ENCODE measurements around the gene BCL2A1. TPM values are rescaled to one million over a fixed set of nuclear protein-coding genes. Genes with fewer than 3 reads are reported as not detected.

The BCL2A1 gene
- total RNA-seq, 1 donor from 2014 or later = 1.7 TPM

DNA sequence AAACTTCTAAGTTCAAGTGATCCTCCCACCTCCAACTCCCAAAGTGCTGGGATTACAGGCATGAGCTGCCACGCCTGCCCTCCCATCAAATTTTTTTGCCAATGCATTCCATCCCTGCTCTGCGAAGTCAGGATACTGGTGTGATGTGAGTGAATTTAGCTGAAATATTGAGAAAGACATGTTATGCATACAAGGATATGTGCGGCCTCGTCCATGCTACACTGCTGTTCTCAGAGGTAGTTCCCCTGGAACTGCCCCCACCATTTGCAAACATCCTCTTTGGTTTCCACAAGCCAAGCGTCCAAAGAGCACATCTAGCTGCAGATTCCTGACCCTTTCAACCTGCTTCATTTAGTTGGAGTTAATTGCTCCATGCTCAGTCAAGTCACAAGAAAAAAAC, 36.5 kb upstream of the BCL2A1 start:
- Histone ChIP-seq H3K36me3 (no peaks in the 10 kb centered on the region), H3K9me3 (no peaks in the 10 kb centered on the region), H3K27me3 (no peaks in the 10 kb centered on the region), H3K27ac (no peak overlapping the region), H3K4me3 (no peak overlapping the region), H3K4me1 (no peaks in the 10 kb centered on the region)
- intact Hi-C loops (cut with DNase I) = no loop called here
- DNase-seq (ENCODE audit: extremely low spot score in 2 of 2) = no peak
- no peak for TF ChIP-seq POLR2AphosphoS5 (IDR thresholded peaks at IDR 0.05; ENCODE audit: insufficient read depth in 1 of 2, low read depth in 1 of 2)
- TF ChIP-seq, protein P1, sequence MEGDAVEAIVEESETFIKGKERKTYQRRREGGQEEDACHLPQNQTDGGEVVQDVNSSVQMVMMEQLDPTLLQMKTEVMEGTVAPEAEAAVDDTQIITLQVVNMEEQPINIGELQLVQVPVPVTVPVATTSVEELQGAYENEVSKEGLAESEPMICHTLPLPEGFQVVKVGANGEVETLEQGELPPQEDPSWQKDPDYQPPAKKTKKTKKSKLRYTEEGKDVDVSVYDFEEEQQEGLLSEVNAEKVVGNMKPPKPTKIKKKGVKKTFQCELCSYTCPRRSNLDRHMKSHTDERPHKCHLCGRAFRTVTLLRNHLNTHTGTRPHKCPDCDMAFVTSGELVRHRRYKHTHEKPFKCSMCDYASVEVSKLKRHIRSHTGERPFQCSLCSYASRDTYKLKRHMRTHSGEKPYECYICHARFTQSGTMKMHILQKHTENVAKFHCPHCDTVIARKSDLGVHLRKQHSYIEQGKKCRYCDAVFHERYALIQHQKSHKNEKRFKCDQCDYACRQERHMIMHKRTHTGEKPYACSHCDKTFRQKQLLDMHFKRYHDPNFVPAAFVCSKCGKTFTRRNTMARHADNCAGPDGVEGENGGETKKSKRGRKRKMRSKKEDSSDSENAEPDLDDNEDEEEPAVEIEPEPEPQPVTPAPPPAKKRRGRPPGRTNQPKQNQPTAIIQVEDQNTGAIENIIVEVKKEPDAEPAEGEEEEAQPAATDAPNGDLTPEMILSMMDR (IDR thresholded peaks at IDR 0.05) = no peak
- no peak for TF ChIP-seq POLR2A (IDR thresholded peaks at IDR 0.05)

DNA sequence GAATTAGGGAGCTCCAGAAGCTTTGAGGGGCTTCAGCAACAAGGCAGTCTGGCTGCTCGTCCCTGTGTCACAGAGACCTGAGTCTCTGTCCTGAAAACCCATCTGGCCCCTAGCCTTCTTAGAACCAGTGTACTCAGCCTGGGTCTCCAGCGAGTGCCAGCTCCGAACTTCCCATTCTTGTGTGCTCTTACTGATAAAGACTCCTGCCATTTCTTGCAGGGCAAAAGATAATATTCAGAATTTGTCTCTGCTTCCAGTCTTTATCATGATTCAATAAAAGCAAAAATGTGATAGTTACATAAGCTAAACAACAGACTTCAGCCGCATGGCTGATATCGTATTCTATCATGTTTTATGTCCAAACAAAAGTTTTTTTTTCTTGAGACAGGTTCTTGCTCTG, 36.0 kb upstream of the BCL2A1 start:
- DNase-seq (ENCODE audit: extremely low spot score in 2 of 2) = no peak
- Histone ChIP-seq H3K36me3 (no peaks in the 10 kb centered on the region), H3K4me3 (no peak overlapping the region), H3K27ac (no peak overlapping the region), H3K27me3 (no peaks in the 10 kb centered on the region), H3K4me1 (no peaks in the 10 kb centered on the region), H3K9me3 (no peaks in the 10 kb centered on the region)
- intact Hi-C loops (cut with DNase I) = no loop called here
- TF ChIP-seq POLR2A (IDR thresholded peaks at IDR 0.05) = no peak
- TF ChIP-seq, protein P1 (IDR thresholded peaks at IDR 0.05) = no peak
- no peak for TF ChIP-seq POLR2AphosphoS5 (IDR thresholded peaks at IDR 0.05; ENCODE audit: insufficient read depth in 1 of 2, low read depth in 1 of 2)

DNA sequence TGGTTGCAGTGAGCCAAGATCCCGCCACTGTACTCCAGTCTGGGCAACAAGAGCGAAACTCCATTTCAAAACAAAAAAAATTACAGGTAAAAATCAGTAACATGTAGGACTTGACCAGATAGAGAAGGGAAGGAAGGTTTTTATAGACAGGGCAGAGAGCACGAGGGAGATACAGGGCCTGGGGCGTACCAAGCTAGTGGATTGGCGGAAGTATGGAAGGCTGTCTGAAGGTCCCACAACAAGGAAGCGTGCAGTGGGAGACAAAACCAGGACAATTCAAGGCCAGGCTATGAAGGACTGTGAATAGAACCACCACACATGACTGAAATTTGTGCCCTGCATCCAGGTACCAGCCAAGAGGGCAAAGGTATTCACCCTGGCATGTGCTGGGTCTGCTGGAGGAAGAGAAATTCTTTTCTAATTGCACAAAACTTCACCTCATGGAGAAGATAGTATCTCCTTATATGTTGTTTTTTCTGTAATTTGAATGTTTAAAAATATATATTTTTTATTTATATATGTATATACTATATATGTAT, 33.0 kb upstream of the BCL2A1 start:
- H3K4me3 ChIP-seq = no peak overlapping the region
- H3K36me3 ChIP-seq = no peaks in the 10 kb centered on the region
- intact Hi-C loops (cut with DNase I) = no loop called here
- no peaks in the 10 kb centered on the region for H3K9me3 ChIP-seq
- no peaks in the 10 kb centered on the region for H3K27me3 ChIP-seq
- no peaks in the 10 kb centered on the region for H3K4me1 ChIP-seq
- no peak for DNase-seq (ENCODE audit: extremely low spot score in 2 of 2)
- TF ChIP-seq, protein P1 (IDR thresholded peaks at IDR 0.05) = no peak
- TF ChIP-seq POLR2AphosphoS5 (IDR thresholded peaks at IDR 0.05; ENCODE audit: insufficient read depth in 1 of 2, low read depth in 1 of 2) = no peak
- TF ChIP-seq POLR2A (IDR thresholded peaks at IDR 0.05) = no peak
- H3K27ac ChIP-seq = no peak overlapping the region

DNA sequence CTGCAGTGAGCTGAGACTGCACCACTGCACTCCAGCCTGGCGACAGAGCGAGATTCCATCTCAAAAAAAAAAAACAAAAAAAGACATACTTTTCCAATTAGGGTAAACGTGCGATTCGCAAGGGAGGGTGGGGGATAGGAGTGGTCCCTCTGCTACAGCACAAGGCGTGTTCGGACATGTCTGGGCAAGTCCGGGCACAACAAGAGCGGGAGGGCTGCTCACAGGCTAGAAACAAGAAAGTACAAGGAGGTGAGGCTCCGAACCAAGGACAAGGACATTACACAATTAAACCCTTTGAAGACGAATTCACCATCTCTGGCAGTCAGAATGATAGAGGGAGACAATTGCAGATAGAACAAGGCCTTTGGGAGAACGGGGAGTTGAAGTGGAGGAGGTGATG, 32.2 kb upstream of the BCL2A1 start:
- TF ChIP-seq POLR2A (IDR thresholded peaks at IDR 0.05) (no peak), POLR2AphosphoS5 (IDR thresholded peaks at IDR 0.05; ENCODE audit: insufficient read depth in 1 of 2, low read depth in 1 of 2) (no peak)
- TF ChIP-seq, protein P1 (IDR thresholded peaks at IDR 0.05) = no peak

DNA sequence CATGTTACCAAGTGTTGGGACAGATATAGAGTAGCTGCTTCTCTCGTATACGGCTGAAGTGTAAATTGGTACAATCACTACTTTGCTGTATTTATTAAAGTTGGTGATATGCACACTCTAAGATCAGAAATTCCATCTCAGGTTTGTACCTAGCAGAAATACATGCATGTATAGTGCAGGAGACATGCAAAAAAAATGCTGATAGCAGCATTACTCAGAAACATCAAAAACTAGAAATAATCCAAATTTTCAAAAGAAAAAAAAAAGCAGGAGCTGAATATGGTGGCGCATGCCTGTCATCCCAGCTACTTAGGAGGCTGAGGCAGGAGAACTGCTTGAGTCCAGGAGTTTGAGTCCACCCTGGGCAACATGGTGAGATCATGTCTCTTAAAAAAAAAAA, 31.3 kb upstream of the BCL2A1 start:
- Histone ChIP-seq H3K4me1 (no peaks in the 10 kb centered on the region), H3K36me3 (no peaks in the 10 kb centered on the region), H3K9me3 (no peaks in the 10 kb centered on the region), H3K27ac (no peak overlapping the region), H3K4me3 (no peak overlapping the region), H3K27me3 (no peaks in the 10 kb centered on the region)
- TF ChIP-seq POLR2AphosphoS5 (IDR thresholded peaks at IDR 0.05; ENCODE audit: insufficient read depth in 1 of 2, low read depth in 1 of 2) (no peak), POLR2A (IDR thresholded peaks at IDR 0.05) (no peak)
- TF ChIP-seq, protein P1 (IDR thresholded peaks at IDR 0.05) = no peak
- DNase-seq (ENCODE audit: extremely low spot score in 2 of 2) = no peak
- intact Hi-C loops (cut with DNase I) = no loop called here

More for the DNA sequence above, 32.2 kb upstream of the BCL2A1 start:
- H3K9me3 ChIP-seq = no peaks in the 10 kb centered on the region
- H3K4me1 ChIP-seq = no peaks in the 10 kb centered on the region
- no peak for DNase-seq (ENCODE audit: extremely low spot score in 2 of 2)
- intact Hi-C loops (cut with DNase I) = no loop called here
- no peak overlapping the region for H3K4me3 ChIP-seq
- no peak overlapping the region for H3K27ac ChIP-seq
- no peaks in the 10 kb centered on the region for H3K27me3 ChIP-seq
- no peaks in the 10 kb centered on the region for H3K36me3 ChIP-seq

Measured in vagina (tissue), 2 donors.